Activated T-cell treated with anti-CD3 and anti-CD28 coated beads, Interleukin-2, amount 50 U/mL, for 72 hours (primary cell): ENCODE data around the gene PDE10A. TPM values are rescaled to one million over a fixed set of nuclear protein-coding genes. Genes with fewer than 3 reads are reported as not detected.

Source experiments
- ATAC-seq, 2 donors: fragments of 150-1000 bp; cut with Tn5 transposase; replicated peaks in 1 of 2; 2 replicates each; pipeline ENCODE4 v1.10.0; 2021; ENCODE audit warnings: moderate library complexity in 2 of 2, mild to moderate bottlenecking in 1 of 2
- DNase-seq, 2 donors: peaks; one replicate each; pipeline ENCODE4 v3.0.0; 2021 to 2022; ENCODE audit warnings: mixed read lengths in 1 of 2
- H3K27ac Mint-ChIP-seq: one replicate; pipeline ENCODE4 v1.8.0; 2022; ENCODE audit warnings: mild to moderate bottlenecking, moderate library complexity, mixed read lengths
- H3K27me3 Mint-ChIP-seq: one replicate; pipeline ENCODE4 v1.8.0; 2022; ENCODE audit warnings: low read depth, mixed read lengths
- H3K36me3 Mint-ChIP-seq, 2 donors: one replicate each; pipeline ENCODE4 v1.8.0; 2022; ENCODE audit warnings: mixed read lengths in 2 of 2, mild to moderate bottlenecking in 1 of 2; ENCODE audit not compliant: insufficient read depth in 2 of 2
- H3K4me1 Mint-ChIP-seq: one replicate; pipeline ENCODE4 v1.8.0; 2022; ENCODE audit warnings: low read depth, mixed read lengths
- H3K4me3 Mint-ChIP-seq, 2 donors: one replicate each; pipeline ENCODE4 v1.8.0; 2022; ENCODE audit warnings: mild to moderate bottlenecking in 2 of 2, mixed read lengths in 2 of 2, moderate library complexity in 2 of 2
- H3K9me3 Mint-ChIP-seq, 2 donors: one replicate each; pipeline ENCODE4 v1.8.0; 2022; ENCODE audit warnings: mixed read lengths in 2 of 2
- total RNA-seq, 2 donors: library from RNA; stranded (reverse); gene quantifications; one replicate each; pipeline ENCODE4 v1.2.3, GENCODE V29; 2022

Gene PDE10A
- total RNA-seq, 2 donors from 2014 or later: not detected

- peaks cover 0 to 2% of the 10 kb centered on the region in 2 donors for H3K36me3 Mint-ChIP-seq
- peaks cover 1 to 2% of the 10 kb centered on the region in 2 donors for H3K9me3 Mint-ChIP-seq
- H3K27me3 Mint-ChIP-seq: no peaks in the 10 kb centered on the region
- H3K27ac Mint-ChIP-seq: no peak overlapping the region
- no peak for ATAC-seq
- no peaks in the 10 kb centered on the region for H3K4me1 Mint-ChIP-seq
- no peak overlapping the region for H3K4me3 Mint-ChIP-seq
- DNase-seq: no peak
These were observed 221.9 kb downstream of the PDE10A start for GRCh38 chr6:165441181-165441580.

GRCh38 chr6:165439928-165440554 is 223.0 kb downstream of the PDE10A start:
- Mint-ChIP-seq H3K27me3 (no peaks in the 10 kb centered on the region), H3K4me3 (no peak overlapping the region), H3K36me3 (peaks cover 0 to 2% of the 10 kb centered on the region in 2 donors), H3K4me1 (no peaks in the 10 kb centered on the region), H3K27ac (no peak overlapping the region), H3K9me3 (peaks cover 0 to 1% of the 10 kb centered on the region in 2 donors)
- DNase-seq (no peak), ATAC-seq (no peak)

DNA sequence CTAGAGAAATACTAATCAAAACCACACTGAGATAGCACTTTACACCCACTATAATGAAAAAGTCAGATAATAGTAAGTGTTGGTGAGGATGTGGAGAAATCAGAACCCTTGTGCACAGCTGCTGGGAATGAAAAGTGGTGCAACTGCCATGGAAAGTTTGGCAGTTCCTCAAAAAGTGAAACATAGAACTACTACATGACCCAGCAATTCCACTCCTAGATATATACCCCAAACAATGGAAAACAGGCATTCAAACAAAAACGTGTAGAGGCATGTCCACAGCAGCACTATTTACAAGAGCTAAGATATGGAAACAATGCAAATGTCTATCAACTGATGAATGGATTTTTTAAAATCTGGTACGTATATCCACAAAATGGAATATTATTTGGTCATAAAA is 236.1 kb downstream of the PDE10A start:
- no peak for DNase-seq
- no peaks in the 10 kb centered on the region for H3K4me1 Mint-ChIP-seq

GRCh38 chr6:165422192-165422591 is 240.8 kb downstream of the PDE10A start:
- Mint-ChIP-seq H3K4me1 (no peaks in the 10 kb centered on the region), H3K27ac (no peak overlapping the region), H3K36me3 (no peaks in the 10 kb centered on the region), H3K4me3 (no peak overlapping the region), H3K9me3 (peaks cover 2% of the 10 kb centered on the region in 2 donors), H3K27me3 (no peaks in the 10 kb centered on the region)
- no peak for DNase-seq
- no peak for ATAC-seq

More for the DNA sequence above, 236.1 kb downstream of the PDE10A start:
- ATAC-seq: no peak
- no peaks in the 10 kb centered on the region for H3K27me3 Mint-ChIP-seq
- H3K9me3 Mint-ChIP-seq: peaks cover 2 to 3% of the 10 kb centered on the region in 2 donors
- no peaks in the 10 kb centered on the region for H3K36me3 Mint-ChIP-seq
- H3K4me3 Mint-ChIP-seq: no peak overlapping the region
- no peak overlapping the region for H3K27ac Mint-ChIP-seq

GRCh38 chr6:165417278-165417865 is 245.7 kb downstream of the PDE10A start:
- Mint-ChIP-seq H3K4me3 (no peak overlapping the region), H3K9me3 (peaks cover 0 to 2% of the 10 kb centered on the region in 2 donors), H3K27ac (no peak overlapping the region), H3K36me3 (no peaks in the 10 kb centered on the region), H3K27me3 (no peaks in the 10 kb centered on the region), H3K4me1 (no peaks in the 10 kb centered on the region)
- DNase-seq: no peak
- ATAC-seq: no peak

- Mint-ChIP-seq H3K4me1 (no peaks in the 10 kb centered on the region), H3K4me3 (no peak overlapping the region), H3K36me3 (no peaks in the 10 kb centered on the region), H3K27ac (no peak overlapping the region), H3K27me3 (no peaks in the 10 kb centered on the region), H3K9me3 (peaks cover 2 to 3% of the 10 kb centered on the region in 2 donors)
- ATAC-seq (no peak), DNase-seq (no peak)
These were observed 258.3 kb downstream of the PDE10A start for GRCh38 chr6:165404697-165405096.

DNA sequence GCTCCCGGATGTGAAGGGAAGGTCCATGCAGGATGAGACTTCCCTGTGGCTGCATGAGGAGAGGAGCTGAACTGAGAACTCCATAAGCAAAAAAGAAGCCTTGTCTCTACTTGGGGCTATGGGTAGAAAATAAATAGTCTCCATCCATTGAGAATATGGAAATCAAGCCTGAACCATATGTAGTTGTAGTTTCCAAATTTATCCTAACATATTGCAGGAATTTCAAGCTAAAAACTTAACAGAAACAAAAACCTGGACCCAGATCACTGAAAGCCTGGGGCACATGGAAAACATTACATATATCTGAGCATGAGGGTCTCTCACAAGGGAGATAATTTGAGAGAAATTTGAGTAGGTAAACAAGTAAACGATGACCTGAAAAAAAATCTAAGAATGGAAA is 258.7 kb downstream of the PDE10A start:
- peaks cover 2 to 3% of the 10 kb centered on the region in 2 donors for H3K9me3 Mint-ChIP-seq
- H3K36me3 Mint-ChIP-seq: no peaks in the 10 kb centered on the region
- H3K27ac Mint-ChIP-seq: no peak overlapping the region
- DNase-seq: no peak
- no peak for ATAC-seq
- no peak overlapping the region for H3K4me3 Mint-ChIP-seq
- H3K27me3 Mint-ChIP-seq: no peaks in the 10 kb centered on the region
- H3K4me1 Mint-ChIP-seq: no peaks in the 10 kb centered on the region

- no peak overlapping the region for H3K4me3 Mint-ChIP-seq
- no peak for ATAC-seq
- H3K36me3 Mint-ChIP-seq: no peaks in the 10 kb centered on the region
- no peaks in the 10 kb centered on the region for H3K27me3 Mint-ChIP-seq
- no peaks in the 10 kb centered on the region for H3K4me1 Mint-ChIP-seq
- DNase-seq: no peak
- H3K27ac Mint-ChIP-seq: no peak overlapping the region
- peaks cover 3% of the 10 kb centered on the region in 2 donors for H3K9me3 Mint-ChIP-seq
These were observed 259.9 kb downstream of the PDE10A start for GRCh38 chr6:165403006-165403595.

DNA sequence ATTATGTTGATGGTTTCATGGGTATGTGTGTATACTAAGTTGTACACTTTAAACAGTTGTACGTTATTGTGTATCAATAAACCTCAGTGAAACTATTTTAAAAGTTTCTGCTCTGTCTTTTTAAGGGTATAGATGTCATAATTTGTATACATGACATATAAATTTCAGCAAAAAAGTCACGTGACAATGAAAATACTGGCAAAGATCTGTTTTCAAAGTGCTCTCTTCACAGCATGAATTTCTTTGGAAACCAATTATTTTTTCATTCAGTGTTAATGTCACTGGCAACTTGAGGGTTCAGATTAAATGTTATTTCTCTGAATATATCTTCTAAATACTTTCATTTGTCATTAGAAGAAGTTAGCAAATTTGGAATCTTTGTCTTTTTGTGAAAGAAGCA is 261.9 kb downstream of the PDE10A start:
- Mint-ChIP-seq H3K9me3 (peaks cover 3% of the 10 kb centered on the region in 2 donors), H3K4me3 (no peak overlapping the region), H3K36me3 (no peaks in the 10 kb centered on the region)

GRCh38 chr6:165390475-165390874 is 272.6 kb downstream of the PDE10A start:
- Mint-ChIP-seq H3K4me3 (no peak overlapping the region), H3K27ac (no peak overlapping the region), H3K9me3 (peaks cover 7 to 8% of the 10 kb centered on the region in 2 donors), H3K4me1 (no peaks in the 10 kb centered on the region), H3K27me3 (no peaks in the 10 kb centered on the region), H3K36me3 (no peaks in the 10 kb centered on the region)
- ATAC-seq: no peak
- no peak for DNase-seq

More for the DNA sequence above, 261.9 kb downstream of the PDE10A start:
- DNase-seq: no peak
- Mint-ChIP-seq H3K27me3 (no peaks in the 10 kb centered on the region), H3K27ac (no peak overlapping the region), H3K4me1 (no peaks in the 10 kb centered on the region)
- ATAC-seq: no peak

DNA sequence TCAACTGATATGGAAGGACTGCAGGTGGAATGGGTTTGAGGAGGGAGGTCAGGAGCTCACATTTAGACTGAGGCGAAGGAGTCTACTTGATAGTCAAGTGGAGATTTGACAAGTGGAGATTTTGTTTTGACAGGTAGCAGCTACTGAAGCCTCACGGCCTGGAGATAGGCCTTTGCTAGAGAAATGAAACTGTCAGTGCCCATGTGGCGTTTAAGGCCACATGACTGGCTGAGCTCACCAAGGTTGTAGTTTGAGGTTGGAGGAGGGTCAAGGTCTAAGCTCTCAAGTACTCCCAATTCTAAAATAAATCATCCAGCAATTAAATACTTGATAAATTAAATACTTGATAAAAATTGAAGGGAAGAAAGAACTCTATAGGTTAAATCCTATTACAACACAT is 273.5 kb downstream of the PDE10A start:
- Mint-ChIP-seq H3K4me1 (no peaks in the 10 kb centered on the region), H3K4me3 (no peak overlapping the region), H3K36me3 (no peaks in the 10 kb centered on the region), H3K27me3 (no peaks in the 10 kb centered on the region), H3K27ac (no peak overlapping the region), H3K9me3 (peaks cover 7 to 8% of the 10 kb centered on the region in 2 donors)
- DNase-seq: no peak
- no peak for ATAC-seq

GRCh38 chr6:165383323-165383722 is 279.7 kb downstream of the PDE10A start:
- H3K9me3 Mint-ChIP-seq: no peaks in the 10 kb centered on the region
- no peaks in the 10 kb centered on the region for H3K36me3 Mint-ChIP-seq
- no peaks in the 10 kb centered on the region for H3K27me3 Mint-ChIP-seq
- H3K4me3 Mint-ChIP-seq: no peak overlapping the region
- ATAC-seq (no peak), DNase-seq (no peak)
- no peaks in the 10 kb centered on the region for H3K4me1 Mint-ChIP-seq
- H3K27ac Mint-ChIP-seq: no peak overlapping the region

GRCh38 chr6:165376100-165376499 is 286.9 kb downstream of the PDE10A start:
- no peaks in the 10 kb centered on the region for H3K36me3 Mint-ChIP-seq

More at GRCh38 chr6:165376100-165376499, 286.9 kb downstream of the PDE10A start:
- Mint-ChIP-seq H3K27me3 (no peaks in the 10 kb centered on the region), H3K4me1 (no peaks in the 10 kb centered on the region), H3K27ac (no peak overlapping the region), H3K4me3 (no peak overlapping the region), H3K9me3 (peaks cover 0 to 3% of the 10 kb centered on the region in 2 donors)
- no peak for DNase-seq
- ATAC-seq: no peak
